NOMO-1 (cell line): ENCODE measurements around the gene CNTNAP5.
A peak's percentile ranks its signal among the peaks of the same experiment; 100 is the strongest.

Source experiments
- DNase-seq, 2 experiments: peaks; one replicate each; lab custom pipeline; 2025; ENCODE audit not compliant: unreplicated experiment in 2 of 2; lab: John Stamatoyannopoulos, UW

Gene CNTNAP5

GRCh38 chr2:124025171-124025580 is at the start of gene CNTNAP5:
Gene CNTNAP5, plus strand, starts transcription at chr2:124025287. Its CDS starts 364 bp downstream, at chr2:124025651.
- DNase-seq = no peak

GRCh38 chr2:123976054-123976648 is 48.9 kb upstream of the CNTNAP5 start:
- no peak for DNase-seq

GRCh38 chr2:123993728-123994323 is 31.3 kb upstream of the CNTNAP5 start:
- peak in 1 of 2 experiments; percentile 27 for DNase-seq

GRCh38 chr2:123999681-124000080 is 25.4 kb upstream of the CNTNAP5 start:
- DNase-seq = no peak

- no peak for DNase-seq
Observed at GRCh38 chr2:124001696-124002430, 23.2 kb upstream of the CNTNAP5 start.

- DNase-seq = no peak
Observed at GRCh38 chr2:124018890-124019289, 6.2 kb upstream of the CNTNAP5 start.

- no peak for DNase-seq
Observed at GRCh38 chr2:124024561-124025170, 421 bp upstream of the CNTNAP5 start.

- DNase-seq = no peak
Observed at GRCh38 chr2:124025891-124026434, 876 bp downstream of the CNTNAP5 start.

GRCh38 chr2:124026503-124026902 is 1.4 kb downstream of the CNTNAP5 start:
- DNase-seq = no peak

GRCh38 chr2:124027182-124027581 is 2.1 kb downstream of the CNTNAP5 start:
- peak; percentile 2 to 44 for DNase-seq

- no peak for DNase-seq
Observed at GRCh38 chr2:124032799-124033198, 7.7 kb downstream of the CNTNAP5 start.

- no peak for DNase-seq
Observed at GRCh38 chr2:124034265-124034664, 9.2 kb downstream of the CNTNAP5 start.

GRCh38 chr2:124035001-124035400 is 9.9 kb downstream of the CNTNAP5 start:
- no peak for DNase-seq

GRCh38 chr2:124039032-124039431 is 13.9 kb downstream of the CNTNAP5 start:
- DNase-seq = no peak

GRCh38 chr2:124039762-124040291 is 14.7 kb downstream of the CNTNAP5 start:
- no peak for DNase-seq

GRCh38 chr2:124045894-124046293 is 20.8 kb downstream of the CNTNAP5 start:
- DNase-seq = no peak

- DNase-seq = no peak
Observed at GRCh38 chr2:124046332-124046731, 21.2 kb downstream of the CNTNAP5 start.

- DNase-seq = no peak
Observed at GRCh38 chr2:124048102-124048501, 23.0 kb downstream of the CNTNAP5 start.

- DNase-seq = no peak
Observed at GRCh38 chr2:124048664-124049063, 23.6 kb downstream of the CNTNAP5 start.

GRCh38 chr2:124049136-124049535 is 24.0 kb downstream of the CNTNAP5 start:
- DNase-seq = no peak
